ENCODE measurements around the gene ZNF302. TPM values are rescaled to one million over a fixed set of nuclear protein-coding genes. Genes with fewer than 3 reads are reported as not detected.

Gene ZNF302
- total RNA-seq, 1 donor from 2014 or later, result 42.0 TPM

Other genes starting within 250 kb of the ZNF302 start
- 162 TPM for gene UBA2, start 249.3 kb upstream of the ZNF302 start, total RNA-seq
- 127 TPM for gene WTIP, start 195.9 kb upstream of the ZNF302 start, total RNA-seq
- not detected for gene SCGB2B2, start 519 bp upstream of the ZNF302 start, total RNA-seq
- gene ZNF181, start 56.6 kb downstream of the ZNF302 start, total RNA-seq, result 1.9 TPM
- gene ZNF599, start 95.5 kb downstream of the ZNF302 start, total RNA-seq, result 2.2 TPM
- 11.8 TPM for gene ZNF30, start 249.2 kb downstream of the ZNF302 start, total RNA-seq